ENCODE data around the gene POLA2. TPM values are rescaled to one million over a fixed set of nuclear protein-coding genes. Genes with fewer than 3 reads are reported as not detected.

Gene POLA2
- total and polyA plus RNA-seq, 7 experiments from 2014 or later, result 9.0 to 51.6 (median 16.0) TPM

GRCh38 chr11:65215441-65216076 lies 46.2 kb upstream of the POLA2 start:
- ChIA-PET POLR2A (no interaction called here), CTCF (interaction anchor here (0.5 to 0.9 kb wide), 2 partner anchors 9 to 554 kb away, joined by 3 read pairs; no protein-coding TSS in a partner anchor)
- no peaks in the 10 kb centered on the region for H3K9me3 ChIP-seq (ENCODE audit: control insufficient read depth in 2 of 3, low read length in 3 of 3)
- ATAC-seq (no peak), DNase-seq (peak in 1 of 9 donors; percentile 51)
- peak overlapping the region in 7 of 9 donors; percentile 5 to 74 (median 47) for H3K27ac Mint-ChIP-seq
- intact Hi-C loops (cut with micrococcal nuclease), result no loop called here
- no peak overlapping the region for H3K4me3 ChIP-seq (ENCODE audit: low read length)
- peak overlapping the region in 2 of 10 donors; percentile 1 to 20 for H3K4me3 Mint-ChIP-seq
- peaks cover 16 to 40% (median 25%) of the 10 kb centered on the region in 7 donors for H3K4me1 Mint-ChIP-seq
- peaks cover 0 to 17% (median 0%) of the 10 kb centered on the region in 3 experiments for H3K36me3 ChIP-seq (ENCODE audit: control insufficient read depth in 2 of 3, insufficient read depth in 3 of 3, low read length in 3 of 3)
- H3K9me3 Mint-ChIP-seq, result peaks cover 0 to 2% (median 0%) of the 10 kb centered on the region in 11 donors
- peaks cover 7 to 8% of the 10 kb centered on the region in 2 donors for H3K4me1 ChIP-seq (ENCODE audit: control insufficient read depth in 2 of 2, insufficient read depth in 2 of 2, low read length in 2 of 2)
- no peak overlapping the region for H3K27ac ChIP-seq (ENCODE audit: low read depth, low read length)
- H3K27me3 ChIP-seq (ENCODE audit: control insufficient read depth in 2 of 2, insufficient read depth in 2 of 2, low read length in 2 of 2), result no peaks in the 10 kb centered on the region
- peaks cover 0 to 4% (median 0%) of the 10 kb centered on the region in 5 donors for H3K36me3 Mint-ChIP-seq
- no peaks in the 10 kb centered on the region for H3K27me3 Mint-ChIP-seq

- H3K4me1 ChIP-seq (ENCODE audit: control insufficient read depth in 2 of 2, insufficient read depth in 2 of 2, low read length in 2 of 2), result peaks cover 7 to 8% of the 10 kb centered on the region in 2 donors
- peaks cover 0 to 4% (median 0%) of the 10 kb centered on the region in 3 experiments for H3K36me3 ChIP-seq (ENCODE audit: control insufficient read depth in 2 of 3, insufficient read depth in 3 of 3, low read length in 3 of 3)
- ChIA-PET POLR2A (no interaction called here), CTCF (no interaction called here)
- Mint-ChIP-seq H3K4me3 (no peak overlapping the region), H3K36me3 (peaks cover 0 to 4% (median 0%) of the 10 kb centered on the region in 5 donors), H3K27me3 (no peaks in the 10 kb centered on the region), H3K4me1 (peaks cover 16 to 40% (median 25%) of the 10 kb centered on the region in 7 donors), H3K27ac (no peak overlapping the region), H3K9me3 (peaks cover 0 to 2% (median 0%) of the 10 kb centered on the region in 11 donors)
- H3K9me3 ChIP-seq (ENCODE audit: control insufficient read depth in 2 of 3, low read length in 3 of 3), result no peaks in the 10 kb centered on the region
- intact Hi-C loops (cut with micrococcal nuclease), result no loop called here
- no peaks in the 10 kb centered on the region for H3K27me3 ChIP-seq (ENCODE audit: control insufficient read depth in 2 of 2, insufficient read depth in 2 of 2, low read length in 2 of 2)
- no peak overlapping the region for H3K27ac ChIP-seq (ENCODE audit: low read depth, low read length)
- DNase-seq (no peak), ATAC-seq (no peak)
- H3K4me3 ChIP-seq (ENCODE audit: low read length), result no peak overlapping the region
Measured at GRCh38 chr11:65216830-65217229, 44.9 kb upstream of the POLA2 start.

GRCh38 chr11:65217441-65218423 lies 44.0 kb upstream of the POLA2 start:
- ChIA-PET POLR2A (no interaction called here), CTCF (no interaction called here)
- peak overlapping the region in 1 of 9 donors; percentile 42 for H3K27ac Mint-ChIP-seq

GRCh38 chr11:65218446-65218845 lies 43.3 kb upstream of the POLA2 start:
- intact Hi-C loops (cut with micrococcal nuclease), result no loop called here
- POLR2A ChIA-PET, result no interaction called here
- Mint-ChIP-seq H3K36me3 (peaks cover 0 to 4% (median 0%) of the 10 kb centered on the region in 5 donors), H3K4me3 (no peak overlapping the region), H3K27me3 (peaks cover 0 to 3% (median 0%) of the 10 kb centered on the region in 5 donors), H3K27ac (peak overlapping the region in 2 of 9 donors; percentile 5 to 42), H3K9me3 (peaks cover 0 to 2% (median 0%) of the 10 kb centered on the region in 11 donors), H3K4me1 (peaks cover 13 to 32% (median 21%) of the 10 kb centered on the region in 7 donors)
- Histone ChIP-seq H3K27ac (ENCODE audit: low read depth, low read length) (no peak overlapping the region), H3K4me1 (ENCODE audit: control insufficient read depth in 2 of 2, insufficient read depth in 2 of 2, low read length in 2 of 2) (peaks cover 4 to 8% of the 10 kb centered on the region in 2 donors), H3K4me3 (ENCODE audit: low read length) (no peak overlapping the region), H3K27me3 (ENCODE audit: control insufficient read depth in 2 of 2, insufficient read depth in 2 of 2, low read length in 2 of 2) (no peaks in the 10 kb centered on the region), H3K36me3 (ENCODE audit: control insufficient read depth in 2 of 3, insufficient read depth in 3 of 3, low read length in 3 of 3) (no peaks in the 10 kb centered on the region), H3K9me3 (ENCODE audit: control insufficient read depth in 2 of 3, low read length in 3 of 3) (no peaks in the 10 kb centered on the region)
- CTCF ChIA-PET, result no interaction called here
- DNase-seq (no peak), ATAC-seq (no peak)

More at GRCh38 chr11:65217441-65218423, 44.0 kb upstream of the POLA2 start:
- H3K27me3 Mint-ChIP-seq, result no peaks in the 10 kb centered on the region
- no peak overlapping the region for H3K27ac ChIP-seq (ENCODE audit: low read depth, low read length)
- no peak overlapping the region for H3K4me3 Mint-ChIP-seq
- peaks cover 0 to 4% (median 0%) of the 10 kb centered on the region in 5 donors for H3K36me3 Mint-ChIP-seq
- H3K36me3 ChIP-seq (ENCODE audit: control insufficient read depth in 2 of 3, insufficient read depth in 3 of 3, low read length in 3 of 3), result no peaks in the 10 kb centered on the region
- DNase-seq (no peak), ATAC-seq (no peak)
- H3K4me1 ChIP-seq (ENCODE audit: control insufficient read depth in 2 of 2, insufficient read depth in 2 of 2, low read length in 2 of 2), result peaks cover 7 to 8% of the 10 kb centered on the region in 2 donors
- H3K9me3 ChIP-seq (ENCODE audit: control insufficient read depth in 2 of 3, low read length in 3 of 3), result no peaks in the 10 kb centered on the region
- intact Hi-C loops (cut with micrococcal nuclease), result no loop called here
- peaks cover 0 to 2% (median 0%) of the 10 kb centered on the region in 11 donors for H3K9me3 Mint-ChIP-seq
- no peaks in the 10 kb centered on the region for H3K27me3 ChIP-seq (ENCODE audit: control insufficient read depth in 2 of 2, insufficient read depth in 2 of 2, low read length in 2 of 2)
- peaks cover 17 to 39% (median 25%) of the 10 kb centered on the region in 7 donors for H3K4me1 Mint-ChIP-seq
- no peak overlapping the region for H3K4me3 ChIP-seq (ENCODE audit: low read length)

- ATAC-seq (no peak), DNase-seq (no peak)
- ChIA-PET CTCF (interaction anchor here (0.6 to 0.8 kb wide), 2 partner anchors 20 to 56 kb away, joined by 4 to 5 read pairs; no protein-coding TSS in a partner anchor), POLR2A (interaction anchor here (0.6 kb wide), 2 partner anchors 10 to 590 kb away, joined by 3 to 4 read pairs; no protein-coding TSS in a partner anchor)
- Histone ChIP-seq H3K4me3 (ENCODE audit: low read length) (no peak overlapping the region), H3K36me3 (ENCODE audit: control insufficient read depth in 2 of 3, insufficient read depth in 3 of 3, low read length in 3 of 3) (no peaks in the 10 kb centered on the region), H3K27me3 (ENCODE audit: control insufficient read depth in 2 of 2, insufficient read depth in 2 of 2, low read length in 2 of 2) (peaks cover 0 to under 1% of the 10 kb centered on the region in 2 donors), H3K4me1 (ENCODE audit: control insufficient read depth in 2 of 2, insufficient read depth in 2 of 2, low read length in 2 of 2) (no peaks in the 10 kb centered on the region), H3K9me3 (ENCODE audit: control insufficient read depth in 2 of 3, low read length in 3 of 3) (no peaks in the 10 kb centered on the region), H3K27ac (ENCODE audit: low read depth, low read length) (no peak overlapping the region)
- intact Hi-C loops (cut with micrococcal nuclease), result no loop called here
- H3K4me1 Mint-ChIP-seq, result peaks cover 9 to 22% (median 13%) of the 10 kb centered on the region in 7 donors
- no peak overlapping the region for H3K4me3 Mint-ChIP-seq
- H3K27ac Mint-ChIP-seq, result no peak overlapping the region
- peaks cover 0 to 8% (median 3%) of the 10 kb centered on the region in 5 donors for H3K27me3 Mint-ChIP-seq
- peaks cover 0 to 4% (median 0%) of the 10 kb centered on the region in 5 donors for H3K36me3 Mint-ChIP-seq
- H3K9me3 Mint-ChIP-seq, result peaks cover 0 to 2% (median 0%) of the 10 kb centered on the region in 11 donors
Measured at GRCh38 chr11:65219930-65220213, 41.9 kb upstream of the POLA2 start.

- POLR2A ChIA-PET, result no interaction called here
- Mint-ChIP-seq H3K27me3 (peaks cover 0 to 14% (median 8%) of the 10 kb centered on the region in 5 donors), H3K9me3 (no peaks in the 10 kb centered on the region)
Measured at GRCh38 chr11:65221026-65221425, 40.7 kb upstream of the POLA2 start.

More at GRCh38 chr11:65221026-65221425, 40.7 kb upstream of the POLA2 start:
- intact Hi-C loops (cut with micrococcal nuclease), result no loop called here
- H3K27me3 ChIP-seq (ENCODE audit: control insufficient read depth in 2 of 2, insufficient read depth in 2 of 2, low read length in 2 of 2), result peaks cover 0 to 3% of the 10 kb centered on the region in 2 donors
- H3K4me1 ChIP-seq (ENCODE audit: control insufficient read depth in 2 of 2, insufficient read depth in 2 of 2, low read length in 2 of 2), result peaks cover 0 to 5% of the 10 kb centered on the region in 2 donors
- H3K4me3 ChIP-seq (ENCODE audit: low read length), result no peak overlapping the region
- H3K4me1 Mint-ChIP-seq, result peaks cover 10 to 21% (median 15%) of the 10 kb centered on the region in 7 donors
- H3K36me3 ChIP-seq (ENCODE audit: control insufficient read depth in 2 of 3, insufficient read depth in 3 of 3, low read length in 3 of 3), result no peaks in the 10 kb centered on the region
- no peaks in the 10 kb centered on the region for H3K36me3 Mint-ChIP-seq
- ATAC-seq, result no peak
- DNase-seq, result no peak
- no peak overlapping the region for H3K27ac ChIP-seq (ENCODE audit: low read depth, low read length)
- no peak overlapping the region for H3K4me3 Mint-ChIP-seq
- CTCF ChIA-PET, result interaction anchor here (1.0 kb wide), 1 partner anchor 109 kb away, joined by 5 read pairs; no protein-coding TSS in a partner anchor
- no peak overlapping the region for H3K27ac Mint-ChIP-seq
- no peaks in the 10 kb centered on the region for H3K9me3 ChIP-seq (ENCODE audit: control insufficient read depth in 2 of 3, low read length in 3 of 3)

Measured in naive thymus-derived CD4-positive, alpha-beta T cell (primary cell).